Upper lobe of left lung (tissue), 4 donors: ENCODE measurements around the gene C3orf70.

Experiments used
- CTCF ChIP-seq, 6 experiments: fragments of 450-650 bp in 4 of 6; fragments of 200-600 bp in 2 of 6; sonication (generic) in 2 of 6; IDR thresholded peaks; one replicate each; pipeline ENCODE4 v1.5.1; 2016 to 2019; ENCODE audit warnings: antibody characterized with exemption in 6 of 6
- EP300 ChIP-seq, 4 donors: sonication (generic); formaldehyde crosslinking; IDR thresholded peaks; one replicate each; pipeline ENCODE4 v1.5.1; 2017; ENCODE audit warnings: antibody characterized with exemption in 4 of 4, control low read depth in 2 of 4
- POLR2A ChIP-seq, 4 donors: fragments of 450-650 bp; IDR thresholded peaks; one replicate each; pipeline ENCODE4 v1.5.1; 2016 to 2017; ENCODE audit warnings: antibody characterized with exemption in 4 of 4, mild to moderate bottlenecking in 2 of 4

DNA sequence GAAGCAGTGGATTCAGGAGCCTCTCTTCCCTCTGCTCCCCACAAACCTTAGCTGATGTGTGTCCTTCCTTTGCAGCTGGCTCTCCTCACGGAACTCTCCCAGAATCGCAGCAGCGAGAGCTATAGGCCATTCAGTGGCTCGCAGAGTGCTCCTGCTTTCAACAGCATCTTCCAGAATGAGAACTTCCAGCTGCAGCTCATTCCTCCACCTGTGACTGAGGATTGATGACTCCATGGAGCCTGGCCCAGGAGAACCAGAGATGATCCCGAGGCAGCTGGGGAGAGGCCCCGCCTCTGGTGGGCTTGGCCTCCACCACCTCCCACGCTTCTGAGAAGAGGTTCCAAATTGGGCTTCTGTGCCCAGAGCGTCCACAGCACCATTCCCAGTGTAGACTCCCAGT is 101.1 kb downstream of the C3orf70 start:
- TF ChIP-seq CTCF (IDR thresholded peaks at IDR 0.05), result no peak
- no peak for TF ChIP-seq POLR2A (IDR thresholded peaks at IDR 0.05)
- no peak for TF ChIP-seq EP300 (IDR thresholded peaks at IDR 0.05)
